HG02588 (cell line): ENCODE measurements around the gene CEP20.

ENCODE experiments used
- ATAC-seq: cut with Tn5 transposase; IDR thresholded peaks from one replicate; pipeline ENCODE4 v1.9.1; 2021; ENCODE audit warnings: mild to moderate bottlenecking, moderate library complexity; ENCODE audit not compliant: unreplicated experiment

The CEP20 gene

GRCh38 chr16:15898654-15899053 is 10.3 kb upstream of the CEP20 start:
- ATAC-seq = no peak

GRCh38 chr16:15897834-15898254 is 9.4 kb upstream of the CEP20 start:
- ATAC-seq = no peak

- no peak for ATAC-seq
These were observed 8.8 kb upstream of the CEP20 start for GRCh38 chr16:15897121-15897780.

DNA sequence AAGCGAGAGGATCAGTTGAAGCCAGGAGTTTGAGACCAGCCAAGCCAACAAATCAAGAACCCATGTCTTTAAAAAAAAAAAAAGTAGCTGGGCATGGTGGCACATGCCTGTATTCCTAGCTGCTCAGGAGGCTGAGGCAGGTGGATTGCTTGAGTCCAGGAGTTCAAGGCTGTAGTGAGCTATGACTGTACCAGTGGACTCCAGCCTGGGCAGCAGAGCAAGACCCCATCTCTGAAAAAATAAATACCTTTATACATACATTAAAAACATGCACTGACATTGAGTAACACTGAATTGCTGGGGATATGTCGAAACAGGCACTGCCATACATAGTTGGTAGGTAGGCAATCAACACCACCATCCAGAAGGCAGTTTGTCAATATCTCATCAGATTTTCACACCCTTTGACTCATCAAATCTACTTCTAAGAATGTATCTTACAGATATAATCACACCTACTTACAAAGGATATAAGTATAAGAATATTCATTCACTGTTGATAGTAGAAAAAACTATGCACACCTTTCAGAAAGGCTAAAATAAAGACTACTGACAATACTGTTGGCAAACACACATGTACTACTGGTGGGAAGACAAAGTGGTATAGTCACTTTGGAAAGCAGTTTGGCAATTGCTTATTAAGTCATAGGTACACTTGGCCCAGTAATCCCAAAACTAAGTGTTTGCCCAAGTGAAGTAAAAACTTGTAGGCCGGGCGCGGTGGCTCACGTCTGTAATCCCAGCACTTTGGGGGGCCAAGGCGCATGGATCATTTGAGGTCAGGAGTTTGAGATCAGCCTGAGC is 6.4 kb upstream of the CEP20 start:
- no peak for ATAC-seq

- no peak for ATAC-seq
These were observed 3.1 kb upstream of the CEP20 start for GRCh38 chr16:15891508-15891907.

- no peak for ATAC-seq
These were observed 1.1 kb downstream of the CEP20 start for GRCh38 chr16:15887283-15887682.

- no peak for ATAC-seq
These were observed 2.3 kb downstream of the CEP20 start for GRCh38 chr16:15886078-15886477.

GRCh38 chr16:15885560-15886001 is 2.8 kb downstream of the CEP20 start:
- no peak for ATAC-seq

GRCh38 chr16:15882563-15882962 is 5.8 kb downstream of the CEP20 start:
- ATAC-seq = no peak

GRCh38 chr16:15881794-15882379 is 6.5 kb downstream of the CEP20 start:
- no peak for ATAC-seq

DNA sequence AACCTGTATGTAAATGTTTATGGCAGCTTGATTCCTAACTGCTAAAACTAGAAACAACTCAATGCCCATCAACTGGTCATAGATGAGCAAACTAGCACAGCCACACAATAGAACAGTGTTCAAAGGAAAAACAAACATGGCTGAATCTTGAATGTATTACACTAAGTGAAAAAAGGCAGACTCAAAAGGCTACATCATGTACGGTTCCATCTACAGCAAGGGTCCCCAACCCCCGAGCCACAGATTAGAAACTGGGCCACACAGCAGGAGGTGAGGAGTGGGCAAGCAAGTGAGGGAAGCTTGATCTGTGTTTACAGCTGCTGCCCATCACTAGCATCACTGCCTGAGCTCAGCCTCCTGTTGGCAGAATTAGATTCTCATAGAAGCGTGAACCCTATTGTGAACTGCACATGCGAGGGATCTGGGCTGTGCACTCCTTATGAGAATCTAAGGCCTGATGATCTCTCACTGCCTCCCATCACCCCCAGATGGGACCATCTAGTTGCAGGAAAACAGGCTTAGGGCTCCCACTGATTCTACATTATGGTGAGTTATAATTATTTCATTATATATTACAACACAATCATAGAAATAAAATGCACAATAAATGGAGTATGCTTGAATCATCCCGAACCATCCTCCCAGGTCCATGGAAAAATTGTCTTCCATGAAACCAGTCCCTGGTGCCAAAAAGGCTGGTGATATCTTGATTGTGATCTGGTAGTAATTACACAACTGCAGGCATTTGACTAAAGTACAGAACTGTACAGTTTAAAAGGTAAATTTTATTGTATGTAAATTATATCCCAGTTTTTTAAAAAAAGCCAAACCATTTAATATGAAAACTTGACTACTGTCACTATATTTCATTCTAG is 7.7 kb downstream of the CEP20 start:
- no peak for ATAC-seq

- no peak for ATAC-seq
These were observed 9.1 kb downstream of the CEP20 start for GRCh38 chr16:15879255-15879811.

DNA sequence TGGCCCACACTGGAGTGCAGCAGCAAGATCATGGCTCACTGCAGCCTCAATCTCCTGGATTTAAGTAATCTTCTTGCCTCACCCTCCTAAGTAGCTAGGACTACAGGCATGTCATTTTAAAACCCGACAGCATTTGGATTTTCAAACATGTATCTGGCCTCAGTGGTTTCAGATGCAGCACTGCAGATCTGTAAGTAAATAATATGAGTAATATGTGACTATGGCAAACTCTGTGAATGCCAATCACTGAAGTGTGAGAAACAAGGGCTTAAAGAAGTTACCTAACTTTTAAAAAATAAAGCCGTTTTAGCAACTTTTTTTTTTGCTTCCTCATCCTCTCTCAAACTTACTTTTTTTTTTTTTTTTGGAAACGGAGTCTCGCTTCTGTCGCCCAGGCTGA is 11.9 kb downstream of the CEP20 start:
- ATAC-seq = no peak

DNA sequence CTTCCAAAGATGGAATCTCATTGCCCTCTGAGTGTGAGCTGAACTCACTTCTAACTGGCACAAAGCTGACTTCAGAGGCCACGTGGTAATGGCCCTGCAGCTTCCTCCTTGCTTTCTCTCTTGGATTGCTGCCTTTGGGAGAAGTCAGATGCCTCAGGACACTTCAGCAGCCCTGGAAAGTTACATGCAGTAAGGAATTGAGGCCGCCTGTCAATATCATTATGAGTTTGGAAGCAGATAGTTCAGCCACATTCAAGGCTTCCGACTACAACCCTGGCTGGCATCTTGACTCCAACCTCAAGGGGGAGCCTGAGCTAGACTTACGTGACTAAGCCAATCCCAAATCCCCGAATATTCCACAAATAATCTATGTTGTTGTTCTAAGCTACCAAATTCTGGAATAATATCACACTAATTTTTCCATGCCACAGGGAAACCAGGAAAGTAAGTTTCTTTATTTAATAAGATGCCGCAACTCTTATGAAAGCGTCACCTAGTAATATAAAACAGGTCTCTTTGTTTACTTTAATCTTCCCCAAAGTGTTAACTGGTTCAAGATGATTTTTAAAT is 13.6 kb downstream of the CEP20 start:
- no peak for ATAC-seq

DNA sequence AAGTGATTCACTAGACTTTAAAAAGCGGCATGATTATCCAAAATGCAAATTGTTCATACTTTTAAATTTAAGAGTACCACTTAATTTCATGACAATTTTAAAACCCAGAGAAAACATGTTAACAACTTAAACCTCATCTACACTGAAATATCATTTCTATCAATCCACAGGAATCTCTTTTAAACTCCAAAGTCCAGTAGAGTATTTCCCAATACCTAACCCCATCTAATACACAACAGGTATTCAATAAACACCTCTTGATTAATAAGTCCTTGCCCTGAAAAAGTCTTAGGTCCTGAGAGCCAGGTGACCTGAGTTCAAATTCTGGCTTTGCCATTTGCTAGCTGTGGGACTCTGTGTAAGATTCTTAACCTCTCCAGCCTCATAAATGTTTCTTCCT is 14.7 kb downstream of the CEP20 start:
- ATAC-seq = no peak

- ATAC-seq = no peak
These were observed 15.1 kb downstream of the CEP20 start for GRCh38 chr16:15873301-15873700.

- ATAC-seq = no peak
These were observed 18.4 kb downstream of the CEP20 start for GRCh38 chr16:15870011-15870410.

DNA sequence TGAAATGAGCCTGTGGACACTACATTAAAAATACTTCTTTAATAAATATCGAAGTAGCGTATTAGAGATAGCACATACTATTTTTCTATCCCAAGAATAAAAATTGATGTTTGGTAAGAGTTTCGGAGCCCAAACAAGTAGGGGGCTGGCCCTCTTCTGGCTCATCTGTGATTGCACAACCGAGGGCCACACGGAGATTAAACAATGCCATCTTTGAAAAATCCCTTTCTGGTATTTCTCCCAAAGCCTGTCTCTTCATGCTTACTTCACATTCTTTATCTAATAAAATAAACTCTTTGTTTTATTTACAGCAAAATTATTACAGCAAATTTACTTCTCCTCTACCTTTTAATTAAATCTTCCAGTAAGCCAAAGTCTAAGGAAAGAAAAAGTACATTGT is 22.0 kb downstream of the CEP20 start:
- no peak for ATAC-seq

DNA sequence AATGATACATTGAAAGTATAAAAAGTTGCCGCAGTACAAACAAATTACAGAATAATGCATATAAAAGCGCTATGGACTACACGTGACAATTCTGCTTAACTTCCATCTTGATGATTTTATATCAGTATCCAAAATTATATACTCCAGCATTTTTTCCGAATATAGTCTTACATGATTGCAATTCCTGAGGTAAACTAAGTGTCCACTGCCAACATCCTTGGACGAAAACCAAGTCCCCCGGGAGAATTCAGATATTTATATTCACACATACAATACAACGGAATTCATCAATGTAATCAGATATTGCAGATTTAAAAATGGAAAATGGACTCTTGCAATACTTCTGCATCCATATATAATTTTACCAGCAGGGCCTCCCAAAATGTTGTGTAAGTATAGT is 22.7 kb downstream of the CEP20 start:
- no peak for ATAC-seq

GRCh38 chr16:15864939-15865338 is 23.5 kb downstream of the CEP20 start:
- no peak for ATAC-seq
